ENCODE measurements around the gene PDC. TPM values are rescaled to one million over a fixed set of nuclear protein-coding genes. Genes with fewer than 3 reads are reported as not detected.

PDC gene
- total RNA-seq, 1 experiment from 2014 or later: not detected

DNA sequence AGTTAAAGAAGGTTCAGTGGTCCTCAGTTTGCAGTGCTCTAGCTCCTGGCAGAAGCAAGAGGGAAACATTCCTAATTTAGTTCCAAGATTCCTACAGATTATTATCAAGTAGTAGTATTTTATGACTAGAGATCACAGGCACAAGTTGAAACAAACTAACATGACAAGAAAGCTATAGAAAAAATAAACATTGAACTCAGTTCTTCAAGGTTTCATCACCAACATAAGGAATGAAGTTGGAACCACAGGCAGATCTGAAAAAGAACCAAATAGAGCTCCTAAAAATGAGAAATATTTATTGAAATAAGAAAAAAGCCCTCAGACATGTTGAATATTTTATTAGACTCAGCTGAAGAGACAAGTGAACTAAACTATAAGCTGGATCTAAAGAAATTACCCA, 40.6 kb downstream of the PDC start:
- no peak for DNase-seq
- Histone ChIP-seq H3K27me3 (ENCODE audit: insufficient read depth, low read depth) (no peaks in the 10 kb centered on the region), H2AFZ (no peak overlapping the region), H3K4me1 (replicated peaks; ENCODE audit: insufficient read depth) (no peaks in the 10 kb centered on the region), H3K27ac (no peak overlapping the region), H4K20me1 (ENCODE audit: insufficient read depth) (no peaks in the 10 kb centered on the region), H3K79me2 (ENCODE audit: low read depth) (no peaks in the 10 kb centered on the region), H3K9me2 (ENCODE audit: insufficient read depth) (no peaks in the 10 kb centered on the region), H3K4me3 (no peak overlapping the region), H3K36me3 (ENCODE audit: low read depth) (peaks cover 8% of the 10 kb centered on the region), H3K4me2 (no peak overlapping the region), H3K9me3 (ENCODE audit: insufficient read depth, low read depth) (peaks cover 3% of the 10 kb centered on the region; the same call in 1 of the 2 replicates), H3F3A (ENCODE audit: insufficient read depth, low read depth) (no peaks in the 10 kb centered on the region)
- intact Hi-C loops (cut with micrococcal nuclease; ENCODE audit: unreplicated experiment): no loop called here
- POLR2A ChIA-PET (ENCODE audit: unreplicated experiment): no interaction called here
- CTCF ChIA-PET: no interaction called here
- TF ChIP-seq, protein P1, sequence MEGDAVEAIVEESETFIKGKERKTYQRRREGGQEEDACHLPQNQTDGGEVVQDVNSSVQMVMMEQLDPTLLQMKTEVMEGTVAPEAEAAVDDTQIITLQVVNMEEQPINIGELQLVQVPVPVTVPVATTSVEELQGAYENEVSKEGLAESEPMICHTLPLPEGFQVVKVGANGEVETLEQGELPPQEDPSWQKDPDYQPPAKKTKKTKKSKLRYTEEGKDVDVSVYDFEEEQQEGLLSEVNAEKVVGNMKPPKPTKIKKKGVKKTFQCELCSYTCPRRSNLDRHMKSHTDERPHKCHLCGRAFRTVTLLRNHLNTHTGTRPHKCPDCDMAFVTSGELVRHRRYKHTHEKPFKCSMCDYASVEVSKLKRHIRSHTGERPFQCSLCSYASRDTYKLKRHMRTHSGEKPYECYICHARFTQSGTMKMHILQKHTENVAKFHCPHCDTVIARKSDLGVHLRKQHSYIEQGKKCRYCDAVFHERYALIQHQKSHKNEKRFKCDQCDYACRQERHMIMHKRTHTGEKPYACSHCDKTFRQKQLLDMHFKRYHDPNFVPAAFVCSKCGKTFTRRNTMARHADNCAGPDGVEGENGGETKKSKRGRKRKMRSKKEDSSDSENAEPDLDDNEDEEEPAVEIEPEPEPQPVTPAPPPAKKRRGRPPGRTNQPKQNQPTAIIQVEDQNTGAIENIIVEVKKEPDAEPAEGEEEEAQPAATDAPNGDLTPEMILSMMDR (conservative IDR thresholded peaks at IDR 0.05): no peak
- no peak for TF ChIP-seq EZH2 (IDR thresholded peaks at IDR 0.05; ENCODE audit: low read depth)
- BruUV-seq (replicated peaks): no TSS peak

DNA sequence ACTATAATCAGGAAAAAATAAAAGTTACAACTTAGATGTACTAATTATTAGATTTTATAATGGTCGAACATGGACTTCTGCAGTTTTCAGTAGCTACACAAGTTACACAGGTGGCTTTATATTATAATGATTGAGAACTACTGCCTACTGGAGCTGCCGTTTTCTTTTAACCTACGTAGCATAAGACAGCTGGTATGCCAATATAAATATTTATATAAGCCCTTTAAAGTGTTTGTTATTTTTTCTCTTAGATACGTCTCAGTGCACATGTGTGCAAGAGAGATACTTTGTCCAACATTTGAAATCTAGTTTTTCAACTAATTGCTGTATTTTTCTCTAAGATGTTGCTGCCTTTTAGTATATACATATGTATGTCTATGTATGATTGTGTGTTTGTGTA, 42.4 kb downstream of the PDC start:
- H3K9me3 ChIP-seq (ENCODE audit: insufficient read depth, low read depth): peaks cover 3% of the 10 kb centered on the region; the same call in 1 of the 2 replicates
- intact Hi-C loops (cut with micrococcal nuclease; ENCODE audit: unreplicated experiment): no loop called here
- no peak overlapping the region for H3K27ac ChIP-seq
- H3K4me2 ChIP-seq: no peak overlapping the region
- BruUV-seq (replicated peaks): no TSS peak
- no peak overlapping the region for H3K4me3 ChIP-seq
- H3K27me3 ChIP-seq (ENCODE audit: insufficient read depth, low read depth): no peaks in the 10 kb centered on the region
- no peaks in the 10 kb centered on the region for H4K20me1 ChIP-seq (ENCODE audit: insufficient read depth)
- peaks cover 8% of the 10 kb centered on the region for H3K36me3 ChIP-seq (ENCODE audit: low read depth)
- no peaks in the 10 kb centered on the region for H3K79me2 ChIP-seq (ENCODE audit: low read depth)
- H3K9me2 ChIP-seq (ENCODE audit: insufficient read depth): no peaks in the 10 kb centered on the region
- CTCF ChIA-PET: no interaction called here
- DNase-seq: no peak
- H3K4me1 ChIP-seq (replicated peaks; ENCODE audit: insufficient read depth): no peaks in the 10 kb centered on the region
- TF ChIP-seq, protein P1 (conservative IDR thresholded peaks at IDR 0.05): no peak
- TF ChIP-seq EZH2 (IDR thresholded peaks at IDR 0.05; ENCODE audit: low read depth): no peak
- no peak overlapping the region for H2AFZ ChIP-seq
- POLR2A ChIA-PET (ENCODE audit: unreplicated experiment): interaction anchor here (0.5 kb wide), 1 partner anchor 540 kb away, joined by 15 read pairs; no protein-coding TSS in a partner anchor
- H3F3A ChIP-seq (ENCODE audit: insufficient read depth, low read depth): no peaks in the 10 kb centered on the region

- no peaks in the 10 kb centered on the region for H4K20me1 ChIP-seq (ENCODE audit: insufficient read depth)
- H3K27ac ChIP-seq: no peak overlapping the region
- H3F3A ChIP-seq (ENCODE audit: insufficient read depth, low read depth): no peaks in the 10 kb centered on the region
- no peaks in the 10 kb centered on the region for H3K9me2 ChIP-seq (ENCODE audit: insufficient read depth)
- H2AFZ ChIP-seq: no peak overlapping the region
- H3K4me2 ChIP-seq: no peak overlapping the region
- TF ChIP-seq, protein P1 (conservative IDR thresholded peaks at IDR 0.05): no peak
- TF ChIP-seq EZH2 (IDR thresholded peaks at IDR 0.05; ENCODE audit: low read depth): no peak
- DNase-seq: no peak
- no peaks in the 10 kb centered on the region for H3K27me3 ChIP-seq (ENCODE audit: insufficient read depth, low read depth)
- H3K4me3 ChIP-seq: no peak overlapping the region
- ChIA-PET CTCF (no interaction called here), POLR2A (ENCODE audit: unreplicated experiment) (no interaction called here)
- no TSS peak for BruUV-seq (replicated peaks)
- intact Hi-C loops (cut with micrococcal nuclease; ENCODE audit: unreplicated experiment): no loop called here
- H3K79me2 ChIP-seq (ENCODE audit: low read depth): no peaks in the 10 kb centered on the region
- H3K9me3 ChIP-seq (ENCODE audit: insufficient read depth, low read depth): no peaks in the 10 kb centered on the region
- no peaks in the 10 kb centered on the region for H3K4me1 ChIP-seq (replicated peaks; ENCODE audit: insufficient read depth)
- peaks cover 19% of the 10 kb centered on the region for H3K36me3 ChIP-seq (ENCODE audit: low read depth)
Observed at GRCh38 chr1:186413319-186413718, 47.6 kb downstream of the PDC start.
